GM21825 (cell line): Measurements from ENCODE around the gene MYADM.
"Not testable (repeated sequence)": the region's sequence is repeated elsewhere in the genome, so short reads cannot be mapped to it uniquely, and the experiment has no call there.

Experiments
- ATAC-seq: cut with Tn5 transposase; IDR thresholded peaks from one replicate; pipeline ENCODE4 v1.9.1; 2021; ENCODE audit warnings: mild to moderate bottlenecking, moderate library complexity; ENCODE audit not compliant: unreplicated experiment

The MYADM gene, protein sequence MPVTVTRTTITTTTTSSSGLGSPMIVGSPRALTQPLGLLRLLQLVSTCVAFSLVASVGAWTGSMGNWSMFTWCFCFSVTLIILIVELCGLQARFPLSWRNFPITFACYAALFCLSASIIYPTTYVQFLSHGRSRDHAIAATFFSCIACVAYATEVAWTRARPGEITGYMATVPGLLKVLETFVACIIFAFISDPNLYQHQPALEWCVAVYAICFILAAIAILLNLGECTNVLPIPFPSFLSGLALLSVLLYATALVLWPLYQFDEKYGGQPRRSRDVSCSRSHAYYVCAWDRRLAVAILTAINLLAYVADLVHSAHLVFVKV

DNA sequence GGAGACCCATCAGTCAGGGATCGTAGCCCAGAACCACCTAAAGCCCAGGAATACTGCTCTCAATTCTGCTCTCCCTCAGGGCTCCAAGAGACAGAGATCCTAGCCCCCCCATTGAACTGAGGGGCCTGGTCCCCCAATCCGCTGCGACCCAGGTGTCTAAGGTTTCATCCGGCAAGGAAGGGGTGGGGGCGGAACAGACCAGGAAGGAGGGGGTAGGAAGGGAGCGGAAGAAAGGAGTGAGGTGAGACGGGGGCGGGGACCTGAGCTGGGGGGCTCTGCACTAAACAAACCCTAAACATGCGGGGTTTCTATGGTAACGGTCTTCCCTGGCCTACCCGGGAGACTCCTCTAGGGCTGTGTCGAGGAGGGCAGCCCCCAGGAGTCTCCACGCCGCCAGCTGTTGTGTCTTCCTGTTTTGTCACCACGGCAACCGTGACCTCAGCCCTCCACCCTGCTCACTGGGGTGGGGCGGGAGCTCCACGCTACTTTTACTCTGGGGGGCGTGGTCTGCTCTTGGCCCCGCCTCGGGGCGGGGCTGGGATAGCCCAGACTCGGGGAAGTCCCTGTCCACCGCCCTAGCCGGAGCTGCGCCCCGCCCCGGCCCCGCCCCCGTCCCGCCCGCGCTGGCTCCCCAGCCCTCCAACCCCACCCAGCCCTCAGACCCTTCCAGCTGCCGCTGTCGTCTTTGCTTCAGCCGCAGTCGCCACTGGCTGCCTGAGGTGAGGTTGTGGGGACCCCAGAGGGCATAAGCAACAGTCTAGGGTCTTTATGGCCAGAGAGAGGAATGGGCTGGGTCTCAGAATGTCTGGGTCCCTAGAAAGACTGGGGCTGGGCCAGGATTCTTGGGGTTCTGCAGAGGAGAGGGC lies at the start of gene MYADM:
Gene MYADM (plus strand): TSS at position 659 of the 866 bp plus-strand sequence. CDS start 5,647 bp downstream, outside the sequence.
- ATAC-seq, result peak; percentile 70

DNA sequence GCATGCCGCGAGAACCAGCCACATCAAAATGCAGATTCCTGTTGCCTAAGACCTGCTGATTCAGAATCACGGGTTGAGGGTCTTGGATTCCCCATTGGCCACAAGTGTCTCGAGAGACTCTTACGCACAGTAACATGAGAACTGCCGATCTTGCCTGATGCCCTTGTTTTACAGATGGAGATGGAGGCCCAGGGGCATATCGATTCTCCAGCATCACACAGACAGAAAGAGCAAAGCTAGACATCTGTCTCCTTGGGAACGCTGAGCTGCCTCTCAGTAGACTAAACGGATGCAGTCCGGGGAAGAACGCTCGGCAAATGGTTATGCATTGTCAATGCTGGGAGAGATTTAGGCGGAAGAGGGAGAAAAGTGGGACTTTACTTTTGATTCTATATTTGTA lies 48.9 kb upstream of the MYADM start:
- no peak for ATAC-seq

DNA sequence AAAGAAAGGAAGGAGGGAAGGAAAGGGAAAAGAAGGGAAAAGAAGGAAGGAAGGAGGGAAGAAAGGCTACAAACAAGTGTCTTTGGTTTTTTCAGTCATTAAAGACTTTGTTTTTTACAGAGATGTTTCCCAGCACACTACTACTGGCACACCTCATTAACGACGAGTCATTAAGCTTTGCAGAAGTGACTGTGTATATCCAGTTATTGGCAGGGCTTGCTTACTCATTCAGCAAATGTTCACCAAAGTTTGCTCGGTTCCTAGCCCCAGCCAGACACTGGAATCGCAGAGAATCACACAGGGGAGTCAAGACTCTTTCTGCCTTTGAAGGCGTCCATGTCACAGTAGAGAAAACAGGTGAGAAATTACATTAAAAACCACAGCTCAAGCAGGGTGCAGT lies 47.8 kb upstream of the MYADM start:
- ATAC-seq, result no peak

DNA sequence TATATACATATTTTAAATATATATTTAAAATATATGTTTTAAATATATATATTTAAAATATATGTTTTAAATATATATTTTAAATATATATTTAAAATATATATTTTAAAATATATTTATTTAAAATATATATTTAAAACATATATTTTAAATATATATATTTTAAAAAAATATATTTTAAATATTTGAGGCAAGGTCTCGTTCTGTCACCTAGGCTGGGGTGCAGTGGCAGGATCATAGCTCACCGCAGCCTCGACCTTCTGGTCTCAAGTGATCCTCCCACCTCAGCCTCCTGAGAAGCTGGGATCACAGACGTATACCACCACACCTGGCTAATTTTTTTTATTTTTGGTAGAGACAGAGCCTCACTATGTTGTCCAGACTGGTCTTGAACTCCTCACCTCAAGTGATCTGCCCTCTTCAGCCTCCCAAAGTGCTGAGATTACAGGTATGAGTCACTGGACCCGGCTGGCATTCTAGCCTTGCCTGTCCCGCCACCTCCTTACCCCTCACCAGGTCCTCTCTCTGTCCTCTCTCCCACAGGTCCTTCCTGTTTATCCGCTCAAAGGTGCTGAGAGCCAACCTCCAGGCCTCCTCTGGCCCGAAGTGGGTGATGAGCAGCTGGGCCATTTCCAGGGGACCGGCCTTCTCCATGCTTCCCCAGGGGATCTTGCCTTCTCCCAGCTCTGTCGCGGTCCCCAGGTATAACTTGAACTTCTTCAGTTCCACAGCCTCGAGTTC lies 44.1 kb upstream of the MYADM start:
- no peak for ATAC-seq

DNA sequence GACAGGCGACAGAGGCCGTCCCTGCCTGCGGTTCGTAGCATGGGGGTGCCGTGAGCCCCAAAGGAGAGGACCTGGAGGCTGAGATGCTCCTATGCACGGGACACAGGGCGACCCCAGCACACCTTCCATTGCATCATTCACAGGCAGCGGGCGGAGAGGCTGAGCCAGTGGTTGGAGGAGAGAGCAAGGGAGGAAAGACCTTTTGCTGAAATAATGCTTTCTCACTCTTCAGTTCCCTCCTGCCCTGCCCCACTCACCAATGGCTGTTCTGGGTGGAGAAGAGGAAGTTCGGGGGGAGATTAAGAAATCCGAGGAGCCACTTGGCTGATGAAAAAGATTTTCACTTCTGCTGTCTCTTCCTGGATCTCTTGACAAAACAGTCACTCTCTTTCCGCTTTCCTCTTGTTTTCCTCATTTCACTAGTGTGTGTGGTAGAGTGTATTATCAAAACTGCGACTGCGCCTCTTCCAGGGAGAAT lies 43.5 kb upstream of the MYADM start, which contains the start of gene NLRP12:
Gene NLRP12 (minus strand): TSS at position 181 of the 478 bp plus-strand sequence. CDS start 140 bp downstream, at position 41.
- no peak for ATAC-seq

DNA sequence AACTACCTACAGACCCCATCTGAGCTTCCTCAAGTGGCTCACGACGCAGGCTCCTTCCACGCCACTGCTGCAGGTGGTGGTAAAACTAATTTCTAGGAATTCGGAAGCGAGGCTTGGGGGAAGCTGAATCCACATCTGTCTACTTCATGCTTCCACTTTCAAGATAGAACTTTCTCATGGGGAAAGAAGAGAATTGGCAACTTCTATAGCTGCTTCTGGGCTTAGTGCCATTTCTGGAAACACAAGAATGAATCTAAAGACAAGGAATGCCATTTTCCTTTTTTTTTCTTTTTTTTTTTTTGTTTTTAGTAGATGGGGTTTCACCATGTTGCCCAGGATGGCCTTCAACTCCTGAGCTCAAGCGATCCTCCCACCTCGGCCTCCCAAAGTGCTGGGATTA lies 40.8 kb upstream of the MYADM start:
- no peak for ATAC-seq

DNA sequence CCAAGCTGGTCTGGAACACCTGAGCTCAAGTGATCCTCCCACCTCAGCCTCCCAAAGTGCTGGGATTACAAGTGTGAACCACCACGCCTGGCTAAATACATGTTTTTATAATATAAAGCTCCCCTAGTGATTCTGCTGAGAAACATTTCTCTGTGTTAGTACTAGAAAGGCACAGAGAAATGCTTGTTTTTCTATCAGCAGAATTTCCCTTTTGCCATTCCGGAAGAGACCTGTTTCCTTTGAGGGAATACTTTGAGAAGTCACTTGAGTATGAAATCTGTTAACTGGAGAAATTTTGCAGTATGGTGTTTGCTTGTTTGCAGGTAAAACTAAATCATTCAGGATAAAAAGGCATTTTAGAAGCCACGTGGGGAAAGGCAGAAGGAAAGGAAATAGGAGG lies 39.2 kb upstream of the MYADM start:
- ATAC-seq, result no peak

DNA sequence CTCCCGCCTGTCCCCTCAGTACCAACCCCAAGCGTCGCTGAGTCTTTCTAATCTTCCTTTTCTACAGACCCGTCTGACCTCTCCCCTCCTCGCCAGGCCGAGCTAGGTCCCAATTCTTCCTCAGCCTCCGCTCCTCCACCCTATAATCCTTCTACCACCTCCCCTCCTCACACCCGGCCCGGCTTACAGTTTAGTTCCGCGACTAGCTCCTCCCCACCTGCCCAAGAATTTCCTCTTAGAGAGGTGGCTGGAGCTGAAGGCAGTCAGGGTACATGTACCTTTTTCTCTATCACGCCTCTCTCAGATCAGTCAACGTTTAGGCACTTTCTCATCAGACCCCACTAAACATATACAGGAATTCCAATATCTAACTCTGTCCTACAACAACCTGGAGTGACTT lies 34.8 kb upstream of the MYADM start:
- ATAC-seq, result not testable (repeated sequence)

DNA sequence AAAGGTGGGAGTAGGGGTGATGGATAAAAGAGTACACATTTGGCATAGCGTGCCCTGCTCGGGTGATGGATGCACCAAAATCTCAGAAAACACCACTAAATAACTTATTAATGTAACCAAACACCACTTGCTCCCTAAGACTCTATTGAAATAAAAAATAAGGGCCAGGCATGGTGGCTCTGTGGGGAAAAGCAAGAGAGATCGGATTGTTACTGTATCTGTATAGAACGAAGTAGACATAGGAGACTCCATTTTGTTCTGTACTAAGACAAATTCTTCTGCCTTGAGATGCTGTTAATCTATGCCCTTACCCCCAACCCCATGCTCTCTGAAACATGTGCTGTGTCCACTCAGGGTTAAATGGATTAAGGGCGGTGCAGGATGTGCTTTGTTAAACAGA lies 29.2 kb upstream of the MYADM start:
- not testable (repeated sequence) for ATAC-seq

DNA sequence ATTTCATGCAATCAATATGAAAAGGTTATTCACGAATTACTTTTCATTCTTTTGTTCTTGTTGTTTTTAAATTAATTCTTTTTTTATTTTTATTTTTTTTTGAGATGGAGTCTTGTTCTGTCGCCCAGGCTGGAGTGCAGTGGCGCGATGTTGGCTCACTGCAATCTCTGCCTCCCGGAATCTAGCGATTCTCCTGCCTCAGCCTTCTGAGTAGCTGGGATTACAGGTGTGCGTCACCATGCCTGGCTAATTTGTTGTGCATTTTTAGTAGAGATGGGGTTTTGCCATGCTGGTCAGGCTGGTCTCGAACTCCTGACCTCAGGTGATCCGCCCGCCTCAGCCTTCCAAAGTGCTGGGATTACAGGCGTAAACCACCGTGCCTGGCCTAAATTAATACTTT lies 27.4 kb upstream of the MYADM start:
- ATAC-seq, result not testable (repeated sequence)

DNA sequence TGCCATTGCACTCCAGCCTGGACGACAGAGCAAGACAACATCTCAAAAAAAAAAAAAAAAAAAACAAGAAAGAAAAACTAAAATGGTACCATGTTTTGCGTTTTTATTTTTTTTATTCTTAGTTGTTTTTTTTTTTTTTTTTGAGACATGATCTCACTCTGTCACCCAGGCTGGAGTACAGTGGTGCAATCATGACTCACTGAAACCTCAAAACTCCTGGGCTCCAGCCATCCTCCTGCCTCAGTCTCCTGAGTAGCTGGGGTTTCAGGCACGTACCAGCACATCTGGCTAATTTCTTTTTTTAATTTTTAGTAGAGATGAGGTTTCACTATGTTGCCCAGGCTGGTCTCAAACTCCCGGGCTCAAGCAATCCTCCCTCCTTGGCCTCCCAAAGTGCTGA lies 26.8 kb upstream of the MYADM start:
- not testable (repeated sequence) for ATAC-seq

DNA sequence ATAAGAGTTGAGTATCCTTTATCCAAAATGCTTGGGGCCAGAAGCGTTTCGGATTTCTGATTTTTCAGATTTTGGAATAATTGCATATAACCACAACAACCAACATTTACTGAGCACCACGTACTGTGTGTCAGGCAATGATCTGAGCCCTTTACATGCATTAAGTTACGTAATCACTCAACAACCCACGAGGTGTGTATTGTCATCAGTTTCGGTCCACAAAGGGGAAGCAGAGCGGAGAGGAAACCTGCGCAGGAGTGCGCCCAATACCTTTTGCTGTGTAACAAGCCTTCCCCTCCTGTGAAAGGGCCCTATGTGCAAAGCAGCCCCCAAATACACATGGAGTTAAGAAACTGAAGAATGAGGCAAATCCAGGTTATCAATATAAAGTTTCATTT lies 22.8 kb upstream of the MYADM start:
- ATAC-seq, result no peak

DNA sequence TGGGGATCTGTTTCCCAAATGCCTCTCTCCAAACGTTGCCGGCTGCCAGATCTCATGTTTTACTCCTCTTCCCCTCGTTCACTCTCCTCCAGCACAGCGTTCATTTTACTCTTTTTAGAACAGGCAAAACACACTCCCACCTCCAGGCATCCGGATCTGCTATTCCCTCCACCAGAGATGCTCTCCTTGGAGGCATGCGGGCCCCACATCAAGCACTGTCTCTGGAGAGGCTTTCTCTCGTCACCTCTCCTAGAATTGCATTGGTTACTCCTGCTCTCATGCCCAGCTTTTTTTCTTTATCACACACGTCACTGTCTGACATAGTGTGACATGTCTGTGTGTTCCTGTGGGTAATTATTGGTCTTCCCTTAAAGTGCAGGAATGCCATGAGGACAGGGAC lies 20.1 kb upstream of the MYADM start:
- ATAC-seq, result no peak

DNA sequence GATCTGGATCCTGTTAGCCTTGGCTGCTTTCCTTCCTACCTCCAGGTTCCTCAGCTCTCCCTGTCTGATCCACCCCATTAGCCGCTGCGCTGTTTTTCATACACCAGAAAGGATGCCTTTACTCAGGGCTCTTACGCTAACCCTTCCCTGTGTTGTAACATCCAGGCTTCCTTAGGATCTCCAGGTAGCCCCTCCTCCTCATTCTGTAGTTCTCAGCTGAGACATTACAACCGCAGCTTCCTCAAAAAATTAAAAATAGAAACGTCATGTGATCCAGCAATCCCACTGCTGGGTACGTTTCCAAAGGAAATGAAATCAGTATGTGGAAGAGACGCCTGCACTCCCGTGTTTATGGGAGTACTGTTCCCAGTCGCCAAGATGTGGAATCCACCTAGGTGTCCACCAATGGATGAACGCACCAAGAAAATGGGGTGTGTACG lies 18.4 kb upstream of the MYADM start:
- ATAC-seq, result no peak

DNA sequence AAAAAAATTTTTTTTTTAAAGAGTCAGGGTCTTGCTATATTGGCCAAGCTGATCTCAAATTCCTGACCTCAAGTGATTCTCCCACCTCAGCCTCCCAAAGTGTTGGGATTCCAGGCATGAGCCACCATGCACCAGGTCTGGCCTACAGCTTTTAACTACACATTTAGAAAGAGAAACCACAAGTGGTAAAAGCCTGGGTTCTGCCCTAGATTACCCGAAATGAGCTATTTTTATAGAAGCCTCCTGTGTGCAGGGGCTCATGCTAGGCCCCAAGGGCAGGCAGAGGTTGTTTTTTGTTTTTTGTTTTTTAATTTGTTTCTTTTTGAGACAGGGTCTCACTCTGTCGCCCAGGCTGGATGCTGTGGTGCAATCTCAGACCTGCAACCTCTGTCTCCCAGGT lies 14.0 kb upstream of the MYADM start:
- no peak for ATAC-seq

DNA sequence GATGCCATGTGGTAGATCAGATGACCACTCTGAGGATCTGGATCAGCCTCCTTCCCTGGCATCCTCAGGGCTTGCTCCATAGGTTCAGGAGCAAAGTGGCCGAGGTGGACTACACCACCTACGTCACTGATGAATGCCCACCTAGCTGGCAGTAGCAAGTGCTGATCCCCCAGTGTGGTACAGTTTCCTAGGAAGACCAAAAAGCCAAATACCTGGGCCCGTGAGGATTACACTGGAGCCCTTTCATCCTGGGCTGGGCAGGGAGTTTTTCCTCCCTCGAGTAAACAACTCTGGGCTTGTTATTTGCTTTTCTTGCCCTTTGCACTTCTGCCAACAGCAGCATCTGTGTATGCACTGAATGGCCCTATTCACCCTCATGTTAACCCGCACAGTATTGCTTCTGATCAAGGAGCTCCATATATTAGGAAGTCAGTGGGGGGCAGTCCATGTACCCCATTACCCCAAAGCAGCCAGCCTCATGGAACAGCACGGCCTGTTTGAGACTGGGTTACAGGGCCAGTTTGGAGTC lies 3.3 kb upstream of the MYADM start:
- ATAC-seq, result no peak

DNA sequence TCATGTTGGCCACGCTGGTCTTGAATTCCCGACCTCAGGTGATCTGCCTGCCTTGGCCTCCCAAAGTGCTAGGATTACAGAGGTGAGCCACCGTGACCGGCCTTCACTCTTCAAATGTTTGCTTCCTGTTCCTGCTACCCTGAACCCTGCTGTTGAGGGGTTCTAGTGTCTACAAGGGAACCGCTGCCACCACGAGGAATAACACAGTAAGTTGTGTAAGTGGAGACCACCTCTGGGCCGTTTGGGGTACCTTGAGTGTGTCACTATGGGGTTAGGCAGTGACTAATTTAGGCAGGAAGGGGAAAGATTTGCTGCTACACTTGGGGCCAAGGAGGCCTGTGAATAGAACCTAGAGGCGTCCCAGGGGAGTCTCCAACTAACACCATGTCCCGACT lies 2.2 kb upstream of the MYADM start:
- no peak for ATAC-seq

DNA sequence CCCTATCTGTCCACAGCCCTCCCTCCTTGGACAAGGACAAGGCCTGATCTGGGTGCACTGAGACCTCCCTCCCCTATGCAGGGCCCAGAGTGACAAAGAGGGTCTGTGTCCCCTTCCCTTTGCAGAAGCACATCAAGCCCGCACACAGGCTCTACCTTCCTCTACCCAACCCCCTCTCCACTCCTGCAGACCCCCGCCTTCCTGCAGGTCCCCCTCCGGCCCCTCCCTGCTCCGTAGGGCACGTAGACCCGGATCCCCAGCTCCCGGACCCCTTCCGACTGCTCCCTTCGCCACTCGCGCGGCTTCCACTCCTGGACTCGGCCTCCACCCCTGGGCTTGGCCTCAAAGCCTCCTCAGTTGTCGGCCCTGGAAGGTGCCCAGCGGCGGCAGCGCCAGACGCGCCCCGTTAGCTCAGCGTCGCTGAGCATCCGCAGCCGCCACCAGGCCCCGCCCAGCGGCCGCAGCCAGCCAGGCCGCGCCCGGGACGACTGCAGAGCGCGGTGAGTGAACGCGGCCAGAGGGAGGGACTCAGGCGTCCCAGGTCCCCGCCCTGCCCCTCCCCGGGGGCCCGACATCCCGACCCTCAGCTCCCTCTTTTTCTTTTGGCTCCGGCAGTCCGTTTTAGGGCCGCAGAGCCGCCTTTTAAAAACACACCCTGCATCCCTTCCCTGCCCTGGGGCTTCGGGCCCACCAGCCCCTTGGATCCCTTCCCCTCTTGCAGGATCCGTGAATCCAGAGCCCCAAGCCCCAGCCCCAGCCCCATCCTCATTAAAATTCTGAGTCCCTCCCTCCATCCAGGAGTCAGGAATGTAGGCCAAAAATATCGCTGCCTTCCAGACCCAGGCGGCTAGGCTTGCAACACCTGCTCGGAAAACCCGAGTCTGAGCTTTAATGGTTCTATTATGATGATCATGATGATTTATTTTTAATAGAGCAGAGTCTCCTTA lies 1.5 kb upstream of the MYADM start:
- no peak for ATAC-seq

DNA sequence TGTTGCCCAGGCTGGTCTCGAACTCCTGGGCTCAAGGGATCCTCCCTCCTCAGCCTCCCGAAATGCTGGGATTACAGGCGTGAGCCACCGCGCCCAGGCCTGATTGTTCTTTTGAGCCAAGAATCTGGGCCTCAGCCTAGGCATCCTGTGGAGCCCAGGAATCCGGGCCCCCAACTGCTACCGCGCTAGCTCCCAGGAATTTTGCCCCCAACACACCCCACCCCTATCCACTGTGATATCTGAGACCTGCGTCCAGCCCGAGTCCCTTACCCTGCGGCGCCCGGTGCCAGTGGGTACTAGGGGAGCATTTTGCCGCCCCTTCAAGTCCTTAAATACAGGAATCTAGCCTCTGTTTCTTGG lies 838 bp upstream of the MYADM start:
- ATAC-seq, result no peak
